ENCODE results near the gene FAM131A. TPM values are rescaled to one million over a fixed set of nuclear protein-coding genes. Genes with fewer than 3 reads are reported as not detected.

FAM131A gene
- total RNA-seq, 1 experiment from 2014 or later, result 14.4 TPM

DNA sequence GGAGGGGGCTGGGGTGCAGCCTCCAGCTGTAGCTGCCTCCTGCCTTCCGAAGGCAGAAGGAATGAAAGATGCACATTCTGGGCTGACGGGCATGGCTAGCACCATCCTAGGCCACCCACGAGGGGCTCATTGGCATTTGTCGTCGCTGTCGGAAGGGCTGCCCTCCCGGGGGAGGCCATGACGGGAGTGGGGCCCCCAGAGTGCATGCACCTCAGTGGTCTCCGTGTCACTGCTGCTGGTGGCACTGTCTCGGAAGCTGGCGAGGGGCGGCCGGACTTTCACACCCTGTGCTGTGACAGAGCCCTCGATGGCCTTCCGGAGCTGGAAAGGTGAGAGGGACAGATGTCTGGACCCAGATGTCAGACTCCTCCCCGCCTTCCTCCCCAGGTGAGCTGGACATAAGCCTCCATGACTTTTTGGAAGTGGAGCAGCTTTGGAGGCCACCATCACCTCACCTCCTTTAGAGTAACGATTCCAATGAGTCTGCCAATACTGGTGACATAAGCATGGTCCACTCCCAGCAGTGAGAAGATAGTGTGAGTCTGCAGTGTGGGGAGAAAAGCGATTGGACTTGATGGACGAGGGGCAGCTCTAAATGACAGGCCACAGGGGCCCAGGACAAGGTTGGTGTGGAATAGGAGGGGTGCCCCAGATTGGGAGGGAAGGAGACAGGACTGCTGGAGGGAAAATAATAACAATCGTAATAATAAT, 9.2 kb downstream of the FAM131A start:
- H3K27ac ChIP-seq (ENCODE audit: insufficient read length, low read depth, low read length), result no peak overlapping the region
- Mint-ChIP-seq H3K27me3 (ENCODE audit: low read depth) (no peaks in the 10 kb centered on the region), H3K27ac (peak overlapping the region in 1 of 3 experiments; percentile 85; a peak in 1 of 7 replicates)

More for the DNA sequence above, 9.2 kb downstream of the FAM131A start:
- Histone ChIP-seq H3K23me2 (ENCODE audit: insufficient read length, low read depth, low read length, poor library complexity, severe bottlenecking) (no peaks in the 10 kb centered on the region), H2BK5ac (ENCODE audit: insufficient read length, low read length) (no peak overlapping the region), H3K4me2 (ENCODE audit: insufficient read depth, insufficient read length, low read length) (no peak overlapping the region), H3K56ac (ENCODE audit: insufficient read length, low read depth, low read length) (no peak overlapping the region), H2BK20ac (ENCODE audit: low read depth, low read length, poor library complexity, severe bottlenecking) (no peak overlapping the region), H4K91ac (ENCODE audit: insufficient read length, low read depth, low read length) (no peak overlapping the region), H3K9ac (ENCODE audit: extremely low read depth, insufficient read length, low read length) (no peak overlapping the region), H4K8ac (replicated peaks; ENCODE audit: insufficient read length, low read depth, low read length) (no peak overlapping the region), H2BK12ac (ENCODE audit: insufficient read length, low read depth, low read length) (no peak overlapping the region), H2BK120ac (ENCODE audit: low read depth, low read length, poor library complexity, severe bottlenecking) (no peak overlapping the region), H3T11ph (ENCODE audit: low read length) (no peak overlapping the region), H3K79me2 (ENCODE audit: insufficient read depth, low read length) (no peaks in the 10 kb centered on the region), H3K23ac (ENCODE audit: insufficient read length, low read depth, low read length) (no peak overlapping the region), H3K4me1 (ENCODE audit: insufficient read depth, low read length) (0 out of 2 replicates have a peak, but pooled peaks cover 2% of the 10 kb centered on the region), H3K14ac (ENCODE audit: insufficient read depth, low read length) (no peak overlapping the region), H3K4ac (ENCODE audit: low read depth, low read length) (no peak overlapping the region), H3K18ac (ENCODE audit: insufficient read length, low read depth, low read length) (no peak overlapping the region), H2AK5ac (ENCODE audit: insufficient read length, low read length) (no peak overlapping the region), H3K27me3 (ENCODE audit: insufficient read depth, low read length) (no peaks in the 10 kb centered on the region), H4K20me1 (ENCODE audit: control insufficient read depth, insufficient read depth, insufficient read length) (no peaks in the 10 kb centered on the region), H3K79me1 (ENCODE audit: insufficient read depth, low read depth, low read length, poor library complexity, severe bottlenecking) (no peaks in the 10 kb centered on the region), H3K9me3 (ENCODE audit: control insufficient read depth, low read depth, low read length) (no peaks in the 10 kb centered on the region), H2AFZ (ENCODE audit: low read length) (no peak overlapping the region), H2BK15ac (ENCODE audit: low read depth, low read length) (no peak overlapping the region), H4K5ac (ENCODE audit: insufficient read length, low read depth, low read length) (no peak overlapping the region)
- no peak for DNase-seq
- no CpG with 5 or more reads among the region's 20 CpGs for WGBS (ENCODE audit: extremely low coverage, insufficient read length, low lambda C conversion rate)
- Mint-ChIP-seq H3K9me3 (no peaks in the 10 kb centered on the region), H3K36me3 (ENCODE audit: insufficient read depth in 1 of 3, low read depth in 3 of 3) (peaks cover 12 to 37% (median 27%) of the 10 kb centered on the region in 3 experiments; a peak in 6 of 7 replicates), H3K4me1 (peaks cover 13 to 17% of the 10 kb centered on the region in 2 experiments), H3K4me3 (no peak overlapping the region)
- TF ChIP-seq, protein P1, sequence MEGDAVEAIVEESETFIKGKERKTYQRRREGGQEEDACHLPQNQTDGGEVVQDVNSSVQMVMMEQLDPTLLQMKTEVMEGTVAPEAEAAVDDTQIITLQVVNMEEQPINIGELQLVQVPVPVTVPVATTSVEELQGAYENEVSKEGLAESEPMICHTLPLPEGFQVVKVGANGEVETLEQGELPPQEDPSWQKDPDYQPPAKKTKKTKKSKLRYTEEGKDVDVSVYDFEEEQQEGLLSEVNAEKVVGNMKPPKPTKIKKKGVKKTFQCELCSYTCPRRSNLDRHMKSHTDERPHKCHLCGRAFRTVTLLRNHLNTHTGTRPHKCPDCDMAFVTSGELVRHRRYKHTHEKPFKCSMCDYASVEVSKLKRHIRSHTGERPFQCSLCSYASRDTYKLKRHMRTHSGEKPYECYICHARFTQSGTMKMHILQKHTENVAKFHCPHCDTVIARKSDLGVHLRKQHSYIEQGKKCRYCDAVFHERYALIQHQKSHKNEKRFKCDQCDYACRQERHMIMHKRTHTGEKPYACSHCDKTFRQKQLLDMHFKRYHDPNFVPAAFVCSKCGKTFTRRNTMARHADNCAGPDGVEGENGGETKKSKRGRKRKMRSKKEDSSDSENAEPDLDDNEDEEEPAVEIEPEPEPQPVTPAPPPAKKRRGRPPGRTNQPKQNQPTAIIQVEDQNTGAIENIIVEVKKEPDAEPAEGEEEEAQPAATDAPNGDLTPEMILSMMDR (conservative IDR thresholded peaks at IDR 0.05), result no peak

All from H9 (cell line).